BE2C (cell line): Measurements from ENCODE around the gene GRIK4.
A peak's percentile ranks its signal among the peaks of the same experiment; 100 is the strongest.

Experiments
- DNase-seq: peaks from one replicate; pipeline ENCODE4 v3.0.0-alpha.2; 2020
- H3K27me3 ChIP-seq: fragments of 250-450 bp; sonication (Bioruptor Pico); 2 replicates; pipeline ENCODE4 v1.5.1; 2020; ENCODE audit warnings: mild to moderate bottlenecking
- H3K36me3 ChIP-seq: fragments of 250-450 bp; sonication (Bioruptor Pico); 2 replicates; pipeline ENCODE4 v1.5.1; 2020; ENCODE audit warnings: mild to moderate bottlenecking
- H3K4me1 ChIP-seq: fragments of 250-450 bp; sonication (Bioruptor Pico); 2 replicates; pipeline ENCODE4 v1.5.1; 2020
- H3K4me3 ChIP-seq: 2 replicates; pipeline ENCODE4 v1.5.1; 2011; ENCODE audit warnings: low read depth, low read length
- H3K9me3 ChIP-seq: fragments of 250-450 bp; sonication (Bioruptor Pico); 2 replicates; pipeline ENCODE4 v1.5.1; 2020
- TF ChIP-seq, protein P1 (sequence below): IDR thresholded peaks from 2 replicates; pipeline ENCODE4 v1.5.1; 2012; ENCODE audit warnings: mild to moderate bottlenecking, low read depth, low read length

Gene GRIK4

DNA sequence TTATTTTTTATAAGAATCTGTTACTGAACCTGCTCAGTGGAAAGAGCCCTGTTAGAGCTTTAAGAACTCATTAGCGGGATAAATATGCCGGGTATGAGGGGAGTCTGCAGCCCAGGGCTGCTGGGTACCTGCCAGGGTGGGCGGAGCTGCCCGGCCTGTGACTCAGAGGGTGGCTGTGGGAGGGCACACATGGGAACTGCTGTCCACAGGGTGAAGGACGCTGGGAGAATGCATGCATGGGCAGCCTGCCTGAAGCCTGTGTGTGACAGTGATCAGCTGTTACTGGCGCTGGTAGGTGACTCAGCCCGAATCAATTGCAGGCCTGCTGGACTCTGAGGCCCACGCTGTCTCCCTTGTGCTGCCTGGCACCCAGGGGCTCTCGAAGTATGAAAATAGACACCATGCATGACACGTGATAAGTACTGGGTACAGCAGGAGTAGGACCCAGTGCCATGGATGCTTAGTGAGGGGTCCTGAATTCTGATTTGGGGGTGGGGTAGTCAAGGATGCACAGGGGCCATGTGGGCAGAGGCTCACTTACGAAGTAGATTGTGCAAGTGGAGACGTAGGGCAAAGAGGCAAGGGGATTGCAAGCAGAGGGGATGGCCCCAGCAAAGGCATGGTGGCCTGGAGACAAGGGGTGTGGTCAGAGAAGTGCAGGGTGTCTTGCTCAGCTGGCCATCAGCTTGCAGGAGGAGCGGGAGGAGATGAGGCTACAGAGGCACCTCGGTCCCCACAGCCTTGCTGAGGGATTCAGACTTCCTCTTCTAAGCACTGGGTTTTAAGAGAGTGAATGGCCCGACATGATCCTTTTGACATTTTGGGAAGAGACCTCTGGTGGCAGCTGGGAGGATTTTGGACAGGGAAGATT, 36.5 kb downstream of the GRIK4 start:
- H3K27me3 ChIP-seq: no peaks in the 10 kb centered on the region
- peaks cover 26% of the 10 kb centered on the region for H3K4me1 ChIP-seq
- H3K36me3 ChIP-seq: no peaks in the 10 kb centered on the region
- TF ChIP-seq, protein P1, sequence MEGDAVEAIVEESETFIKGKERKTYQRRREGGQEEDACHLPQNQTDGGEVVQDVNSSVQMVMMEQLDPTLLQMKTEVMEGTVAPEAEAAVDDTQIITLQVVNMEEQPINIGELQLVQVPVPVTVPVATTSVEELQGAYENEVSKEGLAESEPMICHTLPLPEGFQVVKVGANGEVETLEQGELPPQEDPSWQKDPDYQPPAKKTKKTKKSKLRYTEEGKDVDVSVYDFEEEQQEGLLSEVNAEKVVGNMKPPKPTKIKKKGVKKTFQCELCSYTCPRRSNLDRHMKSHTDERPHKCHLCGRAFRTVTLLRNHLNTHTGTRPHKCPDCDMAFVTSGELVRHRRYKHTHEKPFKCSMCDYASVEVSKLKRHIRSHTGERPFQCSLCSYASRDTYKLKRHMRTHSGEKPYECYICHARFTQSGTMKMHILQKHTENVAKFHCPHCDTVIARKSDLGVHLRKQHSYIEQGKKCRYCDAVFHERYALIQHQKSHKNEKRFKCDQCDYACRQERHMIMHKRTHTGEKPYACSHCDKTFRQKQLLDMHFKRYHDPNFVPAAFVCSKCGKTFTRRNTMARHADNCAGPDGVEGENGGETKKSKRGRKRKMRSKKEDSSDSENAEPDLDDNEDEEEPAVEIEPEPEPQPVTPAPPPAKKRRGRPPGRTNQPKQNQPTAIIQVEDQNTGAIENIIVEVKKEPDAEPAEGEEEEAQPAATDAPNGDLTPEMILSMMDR: peak; percentile 35
- H3K4me3 ChIP-seq: peak overlapping the region; percentile 15; the same call in 1 of the 2 replicates
- no peaks in the 10 kb centered on the region for H3K9me3 ChIP-seq
- peak; percentile 97 for DNase-seq

DNA sequence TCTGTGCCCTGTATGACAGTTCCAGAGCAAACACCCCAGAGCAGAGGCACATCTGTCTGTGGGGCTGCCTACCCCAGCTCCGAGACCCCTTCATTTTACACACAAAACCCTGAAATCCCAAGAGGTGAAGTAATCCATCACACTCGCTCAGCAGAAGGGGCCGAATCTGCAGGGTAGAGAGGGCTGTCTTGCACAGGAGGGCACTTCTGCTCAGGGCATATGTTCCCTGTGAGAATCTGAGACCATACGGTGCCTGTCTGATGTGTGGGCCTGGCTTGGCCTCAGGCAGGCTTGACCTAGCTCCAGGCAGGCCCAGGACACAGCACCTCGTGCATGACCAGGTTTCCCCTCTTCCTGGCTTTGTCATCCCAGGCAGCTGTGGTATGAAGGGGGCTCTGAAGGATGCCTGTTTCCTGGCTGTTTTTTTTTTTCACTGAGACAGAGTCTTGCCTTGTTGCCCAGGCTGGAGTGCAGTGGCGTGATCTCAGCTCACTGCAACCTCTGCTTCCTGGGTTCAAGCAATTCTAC, 37.2 kb downstream of the GRIK4 start:
- DNase-seq: no peak
- Histone ChIP-seq H3K36me3 (no peaks in the 10 kb centered on the region), H3K4me3 (no peak overlapping the region), H3K27me3 (no peaks in the 10 kb centered on the region), H3K9me3 (no peaks in the 10 kb centered on the region), H3K4me1 (peaks cover 26% of the 10 kb centered on the region)
- TF ChIP-seq, protein P1: no peak

DNA sequence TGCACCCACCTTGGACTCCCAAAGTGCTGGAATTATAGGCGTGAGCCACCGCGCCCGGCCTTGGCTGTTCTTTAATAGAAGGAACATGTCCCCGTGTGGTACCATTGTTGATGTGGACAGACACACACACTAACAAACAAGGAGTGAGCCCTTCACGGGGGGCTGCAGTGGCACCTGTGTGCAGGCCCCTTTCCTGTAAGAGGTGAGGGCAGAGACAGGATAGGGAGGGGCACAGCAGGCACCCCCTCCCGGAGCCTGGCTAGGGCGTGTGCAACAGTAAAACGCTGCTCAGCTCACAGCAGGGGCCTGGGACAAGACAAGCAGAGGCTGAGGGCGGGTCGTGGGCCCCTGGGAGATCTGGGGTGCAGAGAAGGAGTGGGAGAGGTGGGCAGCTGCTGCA, 37.8 kb downstream of the GRIK4 start:
- Histone ChIP-seq H3K4me3 (no peak overlapping the region), H3K4me1 (peaks cover 26% of the 10 kb centered on the region), H3K36me3 (no peaks in the 10 kb centered on the region), H3K9me3 (no peaks in the 10 kb centered on the region), H3K27me3 (no peaks in the 10 kb centered on the region)
- TF ChIP-seq, protein P1: no peak
- no peak for DNase-seq

DNA sequence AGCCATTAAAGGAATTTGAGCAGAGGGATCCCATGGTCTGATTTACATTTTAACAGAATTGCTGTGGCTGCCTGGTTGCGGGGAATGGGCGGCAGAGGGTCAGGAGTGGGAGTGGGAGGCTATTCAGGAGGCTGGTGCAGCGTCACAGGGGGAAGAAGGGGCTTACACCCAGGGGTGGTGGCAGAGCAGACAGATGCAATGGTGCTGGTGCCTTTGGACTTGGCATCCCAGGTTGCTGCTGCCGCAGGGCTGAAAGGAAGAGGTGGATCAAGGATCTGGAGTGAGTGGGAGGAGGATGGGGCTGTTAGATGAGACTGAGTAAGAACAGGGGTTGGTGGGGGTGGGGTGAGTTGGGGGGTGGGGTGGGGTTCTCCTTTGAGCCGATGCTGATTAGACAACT, 38.5 kb downstream of the GRIK4 start:
- H3K4me1 ChIP-seq: peaks cover 30% of the 10 kb centered on the region
- no peaks in the 10 kb centered on the region for H3K36me3 ChIP-seq
- no peak overlapping the region for H3K4me3 ChIP-seq
- TF ChIP-seq, protein P1: no peak
- H3K9me3 ChIP-seq: no peaks in the 10 kb centered on the region
- DNase-seq: no peak
- no peaks in the 10 kb centered on the region for H3K27me3 ChIP-seq

DNA sequence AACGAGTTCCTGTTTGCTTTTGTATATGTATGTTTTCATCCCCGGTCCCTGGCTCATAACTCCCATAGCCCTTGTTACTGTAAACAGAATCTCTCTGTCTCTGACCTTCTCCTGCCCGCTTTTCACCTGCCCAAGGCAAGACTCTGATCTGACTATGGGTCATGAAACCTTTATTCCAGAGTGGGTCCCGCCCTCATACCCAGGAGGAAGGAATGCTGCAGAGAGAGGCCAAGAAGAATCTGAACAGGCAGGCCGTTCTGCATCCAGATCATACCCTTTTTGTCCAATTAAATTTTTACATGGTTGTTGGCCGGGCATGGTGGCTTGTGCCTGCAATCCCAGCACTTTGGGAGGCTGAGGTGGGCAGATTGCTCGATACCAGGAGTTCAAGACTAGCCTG, 39.6 kb downstream of the GRIK4 start:
- DNase-seq: no peak
- TF ChIP-seq, protein P1: no peak
- Histone ChIP-seq H3K4me3 (no peak overlapping the region), H3K27me3 (no peaks in the 10 kb centered on the region), H3K36me3 (no peaks in the 10 kb centered on the region), H3K9me3 (no peaks in the 10 kb centered on the region), H3K4me1 (peaks cover 32% of the 10 kb centered on the region)

DNA sequence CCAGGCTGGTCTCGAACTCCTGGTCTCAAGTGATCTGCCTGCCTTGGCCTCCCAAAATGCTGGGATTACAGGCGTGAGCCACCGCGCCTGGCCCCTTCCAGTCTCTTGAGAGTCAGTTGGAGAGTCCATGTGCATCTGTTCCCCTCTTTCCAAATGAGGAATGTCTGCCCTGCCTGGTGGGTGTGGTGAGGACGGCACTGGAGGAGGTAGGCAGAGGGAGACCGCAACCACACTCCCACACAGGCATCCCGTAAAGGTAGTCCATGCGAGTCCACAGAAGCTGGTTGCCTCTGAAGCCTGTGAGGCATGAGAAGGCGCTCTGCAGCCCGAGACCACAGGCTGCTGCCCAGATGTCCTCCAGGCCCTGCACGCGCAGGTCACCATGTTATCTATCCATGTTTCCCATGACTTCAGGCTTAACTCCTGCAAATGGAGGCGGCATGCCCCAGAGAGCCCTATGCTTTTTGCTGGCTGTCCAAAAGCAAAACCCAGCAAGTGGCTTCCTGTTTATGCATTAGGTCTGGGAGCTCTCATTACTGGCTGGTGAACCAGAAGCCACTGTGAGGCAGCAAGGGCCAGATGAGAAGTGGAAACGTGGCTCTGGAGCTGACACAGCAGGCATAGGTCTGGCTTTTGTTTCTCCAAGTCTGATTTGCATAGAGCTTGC, 43.4 kb downstream of the GRIK4 start:
- H3K4me1 ChIP-seq: peaks cover 19% of the 10 kb centered on the region
- TF ChIP-seq, protein P1: no peak
- H3K36me3 ChIP-seq: no peaks in the 10 kb centered on the region
- no peaks in the 10 kb centered on the region for H3K9me3 ChIP-seq
- no peaks in the 10 kb centered on the region for H3K27me3 ChIP-seq
- H3K4me3 ChIP-seq: no peak overlapping the region
- peak; percentile 54 for DNase-seq
